ENCODE data around the gene AFF2. TPM values are rescaled to one million over a fixed set of nuclear protein-coding genes. Genes with fewer than 3 reads are reported as not detected.

Gene AFF2
- polyA plus RNA-seq, 4 donors, result 4.2 to 6.0 (median 4.7) TPM

GRCh38 chrX:148979786-148980185 is 479.4 kb downstream of the AFF2 start:
- DNase-seq (ENCODE audit: low read depth in 4 of 4, low spot score in 2 of 4), result no peak

- no peak for DNase-seq (ENCODE audit: low read depth in 4 of 4, low spot score in 2 of 4)
These were observed 483.8 kb downstream of the AFF2 start for GRCh38 chrX:148984238-148984637.

GRCh38 chrX:148991502-148991901 is 491.1 kb downstream of the AFF2 start:
- DNase-seq (ENCODE audit: low read depth in 4 of 4, low spot score in 2 of 4), result no peak

- DNase-seq (ENCODE audit: low read depth in 4 of 4, low spot score in 2 of 4), result no peak
These were observed 495.2 kb downstream of the AFF2 start for GRCh38 chrX:148995661-148996060.

GRCh38 chrX:149002320-149002719 is 501.9 kb downstream of the AFF2 start:
- no peak for DNase-seq (ENCODE audit: low read depth in 4 of 4, low spot score in 2 of 4)

- no peak for DNase-seq (ENCODE audit: low read depth in 4 of 4, low spot score in 2 of 4)
These were observed 503.6 kb downstream of the AFF2 start for GRCh38 chrX:149003863-149004660.

- no peak for DNase-seq (ENCODE audit: low read depth in 4 of 4, low spot score in 2 of 4)
These were observed 504.5 kb downstream of the AFF2 start for GRCh38 chrX:149004936-149005335.

- DNase-seq (ENCODE audit: low read depth in 4 of 4, low spot score in 2 of 4), result no peak
These were observed 505.8 kb downstream of the AFF2 start for GRCh38 chrX:149006235-149006634.

- no peak for DNase-seq (ENCODE audit: low read depth in 4 of 4, low spot score in 2 of 4)
These were observed 507.0 kb downstream of the AFF2 start for GRCh38 chrX:149007423-149007822.

GRCh38 chrX:149010013-149010852 is 509.8 kb downstream of the AFF2 start:
- no peak for DNase-seq (ENCODE audit: low read depth in 4 of 4, low spot score in 2 of 4)

GRCh38 chrX:149010853-149011224 is 510.4 kb downstream of the AFF2 start:
- DNase-seq (ENCODE audit: low read depth in 4 of 4, low spot score in 2 of 4), result no peak

GRCh38 chrX:149013081-149013480 is 512.7 kb downstream of the AFF2 start:
- no peak for DNase-seq (ENCODE audit: low read depth in 4 of 4, low spot score in 2 of 4)

- DNase-seq (ENCODE audit: low read depth in 4 of 4, low spot score in 2 of 4), result no peak
These were observed 520.7 kb downstream of the AFF2 start for GRCh38 chrX:149021159-149021558.

- DNase-seq (ENCODE audit: low read depth in 4 of 4, low spot score in 2 of 4), result no peak
These were observed 522.1 kb downstream of the AFF2 start for GRCh38 chrX:149022485-149022884.

GRCh38 chrX:149032449-149032848 is 532.0 kb downstream of the AFF2 start:
- no peak for DNase-seq (ENCODE audit: low read depth in 4 of 4, low spot score in 2 of 4)

- DNase-seq (ENCODE audit: low read depth in 4 of 4, low spot score in 2 of 4), result no peak
These were observed 535.7 kb downstream of the AFF2 start for GRCh38 chrX:149036086-149036485.

- DNase-seq (ENCODE audit: low read depth in 4 of 4, low spot score in 2 of 4), result no peak
These were observed 537.0 kb downstream of the AFF2 start for GRCh38 chrX:149037281-149037870.

GRCh38 chrX:149039057-149039456 is 538.6 kb downstream of the AFF2 start:
- DNase-seq (ENCODE audit: low read depth in 4 of 4, low spot score in 2 of 4), result no peak

GRCh38 chrX:149040873-149041535 is 540.6 kb downstream of the AFF2 start:
- no peak for DNase-seq (ENCODE audit: low read depth in 4 of 4, low spot score in 2 of 4)

- no peak for DNase-seq (ENCODE audit: low read depth in 4 of 4, low spot score in 2 of 4)
These were observed 543.0 kb downstream of the AFF2 start for GRCh38 chrX:149043401-149043800.

- no peak for DNase-seq (ENCODE audit: low read depth in 4 of 4, low spot score in 2 of 4)
These were observed 544.1 kb downstream of the AFF2 start for GRCh38 chrX:149044471-149044870.

Measured in left renal cortex interstitium (tissue), 4 donors.